SK-N-SH (cell line): ENCODE measurements around the gene CELF2. TPM values are rescaled to one million over a fixed set of nuclear protein-coding genes. Genes with fewer than 3 reads are reported as not detected.

ENCODE experiments used
- CTCF ChIA-PET: fragments of 300-600, 350-600 bp; formaldehyde crosslinking; extraction: SDS; loops from one replicate; lab custom pipeline; 2021; lab: Yijun Ruan, JAX
- POLR2A ChIA-PET: fragments of 350-600 bp; sonication (Branson Sonifier 250); formaldehyde crosslinking; extraction: SDS; loops from one replicate; lab custom pipeline; 2020; ENCODE audit warnings: antibody characterized with exemption, inconsistent platforms; lab: Yijun Ruan, JAX
- DNase-seq: peaks from one replicate; pipeline ENCODE4 v3.0.0; 2012
- H2AFZ ChIP-seq: fragments of 200-600 bp; sonication (generic); 2 replicates; pipeline ENCODE4 v1.8.1; 2016; ENCODE audit warnings: antibody characterized with exemption, mild to moderate bottlenecking, low read depth
- H3F3A ChIP-seq: fragments of 200-600 bp; sonication (generic); replicated peaks from 2 replicates; pipeline ENCODE3; 2016; ENCODE audit warnings: antibody characterized with exemption, mild to moderate bottlenecking; ENCODE audit not compliant: insufficient read depth
- H3K27ac ChIP-seq, 2 experiments: fragments of 200-500 bp in 1 of 2; fragments of 200-600 bp in 1 of 2; sonication (Bioruptor generic) in 1 of 2; sonication (generic), shearing (Covaris generic) in 1 of 2; 2 replicates each; pipeline versions ENCODE4 v1.5.1 to v1.6.1; 2014 to 2016; ENCODE audit warnings: low read depth in 2 of 2, inconsistent platforms in 1 of 2, low read length in 1 of 2, mild to moderate bottlenecking in 1 of 2, mixed read lengths in 1 of 2
- H3K27me3 ChIP-seq: fragments of 200-600 bp; sonication (generic), shearing (Covaris generic); 2 replicates; pipeline ENCODE4 v1.6.1; 2016; ENCODE audit warnings: mixed run types; ENCODE audit not compliant: insufficient read depth
- H3K36me3 ChIP-seq, 2 experiments: fragments of 200-500 bp in 1 of 2; fragments of 200-600 bp in 1 of 2; sonication (Bioruptor generic) in 1 of 2; sonication (generic) in 1 of 2; replicated peaks in 1 of 2; 2 replicates each; pipeline versions ENCODE3 to v1.5.1; 2014 to 2016; ENCODE audit warnings: low read length in 1 of 2, mild to moderate bottlenecking in 1 of 2; ENCODE audit not compliant: insufficient read depth in 2 of 2, control insufficient read depth in 1 of 2
- H3K4me1 ChIP-seq, 2 experiments: fragments of 200-500 bp in 1 of 2; fragments of 200-600 bp in 1 of 2; sonication (Bioruptor generic) in 1 of 2; sonication (generic), shearing (Covaris generic) in 1 of 2; 2 replicates each; pipeline versions ENCODE4 v1.5.1 to v1.6.1; 2014 to 2016; ENCODE audit warnings: low read depth in 1 of 2, low read length in 1 of 2, mixed run types in 1 of 2; ENCODE audit not compliant: insufficient read depth in 2 of 2, control insufficient read depth in 1 of 2
- H3K4me2 ChIP-seq: fragments of 200-600 bp; sonication (generic), shearing (Covaris generic); 2 replicates; pipeline ENCODE4 v1.6.1; 2017; ENCODE audit warnings: mixed run types
- H3K4me3 ChIP-seq, 2 experiments: fragments of 200-500 bp in 1 of 2; fragments of 200-600 bp in 1 of 2; sonication (Bioruptor generic) in 1 of 2; sonication (generic), shearing (Covaris generic) in 1 of 2; 2 replicates each; pipeline versions ENCODE4 v1.5.1 to v1.8.1; 2014 to 2016; ENCODE audit warnings: low read depth in 2 of 2, inconsistent platforms in 1 of 2, low read length in 1 of 2, mild to moderate bottlenecking in 1 of 2, mixed read lengths in 1 of 2, moderate library complexity in 1 of 2
- H3K79me2 ChIP-seq: fragments of 200-600 bp; sonication (generic); 2 replicates; pipeline ENCODE4 v1.8.1; 2017; ENCODE audit warnings: mild to moderate bottlenecking; ENCODE audit not compliant: insufficient read depth
- H3K9ac ChIP-seq: fragments of 200-600 bp; sonication (generic); 2 replicates; pipeline ENCODE4 v1.6.1; 2017; ENCODE audit warnings: mixed run types
- H3K9me2 ChIP-seq: fragments of 200-600 bp; sonication (generic); 2 replicates; pipeline ENCODE4 v1.6.1; 2017; ENCODE audit warnings: mixed run types
- H3K9me3 ChIP-seq: fragments of 200-600 bp; sonication (generic); 2 replicates; pipeline ENCODE4 v1.6.1; 2017; ENCODE audit warnings: mixed run types, mild to moderate bottlenecking, moderate library complexity
- H4K20me1 ChIP-seq: fragments of 200-600 bp; sonication (generic); 2 replicates; pipeline ENCODE4 v1.6.1; 2017; ENCODE audit warnings: mild to moderate bottlenecking, mixed run types; ENCODE audit not compliant: insufficient read depth
- CTCF ChIP-seq: fragments of 200-600 bp; sonication (generic); IDR thresholded peaks from 2 replicates; pipeline ENCODE4 v1.6.1; 2017; ENCODE audit warnings: antibody characterized with exemption, mild to moderate bottlenecking, moderate library complexity
- ELF1 ChIP-seq: IDR thresholded peaks from 2 replicates; pipeline ENCODE4 v1.4.0; 2012
- EP300 ChIP-seq, 2 experiments: IDR thresholded peaks; 2 replicates each; pipeline versions ENCODE4 v1.4.0 to v1.6.1; 2012; ENCODE audit warnings: borderline replicate concordance in 1 of 2, low read depth in 1 of 2, low read length in 1 of 2
- EZH2phosphoT487 ChIP-seq: fragments of 200-600 bp; sonication (generic); IDR thresholded peaks from 2 replicates; pipeline ENCODE4 v1.6.1; 2017; ENCODE audit warnings: low read depth, mixed run types, mild to moderate bottlenecking, antibody characterized with exemption, moderate library complexity, borderline replicate concordance
- FOXJ3 ChIP-seq: sonication (generic); formaldehyde crosslinking; IDR thresholded peaks from 2 replicates; pipeline ENCODE4 v1.5.1; 2020; ENCODE audit warnings: mild to moderate bottlenecking, missing genetic modification reagents
- IRF3 ChIP-seq: fragments of 150-350 bp; IDR thresholded peaks from 2 replicates; pipeline ENCODE4 v1.6.1; 2016; ENCODE audit warnings: mild to moderate bottlenecking, low read depth, low read length
- JUND ChIP-seq: IDR thresholded peaks from 2 replicates; pipeline ENCODE4 v1.4.0; 2012
- MAX ChIP-seq: IDR thresholded peaks from 2 replicates; pipeline ENCODE4 v1.4.0; 2012; ENCODE audit warnings: low read depth
- MEF2A ChIP-seq: IDR thresholded peaks from 2 replicates; pipeline ENCODE4 v1.4.0; 2012; ENCODE audit warnings: low read depth, borderline replicate concordance
- MXI1 ChIP-seq: IDR thresholded peaks from 2 replicates; pipeline ENCODE4 v1.6.1; 2012; ENCODE audit warnings: mild to moderate bottlenecking, low read depth, low read length, improper control_type of control experiment
- NFIC ChIP-seq: IDR thresholded peaks from 2 replicates; pipeline ENCODE4 v1.4.0; 2012; ENCODE audit warnings: borderline replicate concordance
- PBX3 ChIP-seq: IDR thresholded peaks from 2 replicates; pipeline ENCODE4; 2012
- POLR2AphosphoS5 ChIP-seq: IDR thresholded peaks from 2 replicates; pipeline ENCODE4 v1.6.1; 2012; ENCODE audit warnings: low read depth, low read length
- RAD21 ChIP-seq: IDR thresholded peaks from 2 replicates; pipeline ENCODE4 v1.6.1; 2012; ENCODE audit warnings: mild to moderate bottlenecking, low read length
- RXRA ChIP-seq: IDR thresholded peaks from 2 replicates; pipeline ENCODE4 v1.4.0; 2012; ENCODE audit warnings: low read depth, mild to moderate bottlenecking, borderline replicate concordance
- TAF1 ChIP-seq: IDR thresholded peaks from 2 replicates; pipeline ENCODE4 v1.6.1; 2012; ENCODE audit warnings: low read depth, mild to moderate bottlenecking, low read length, moderate library complexity, borderline replicate concordance
- TCF12 ChIP-seq: IDR thresholded peaks from 2 replicates; pipeline ENCODE4 v1.4.0; 2012
- TEAD4 ChIP-seq: IDR thresholded peaks from 2 replicates; pipeline ENCODE4 v1.4.0; 2012; ENCODE audit warnings: mild to moderate bottlenecking, borderline replicate concordance; ENCODE audit not compliant: insufficient read depth
- USF1 ChIP-seq: IDR thresholded peaks from 2 replicates; pipeline ENCODE4 v1.4.0; 2012; ENCODE audit warnings: low read depth, borderline replicate concordance
- USF2 ChIP-seq: fragments of 150-350 bp; IDR thresholded peaks from 2 replicates; pipeline ENCODE4 v1.6.1; 2017; ENCODE audit warnings: antibody characterized with exemption, low read length, low read depth, borderline replicate concordance
- WGBS: methylation state at CpG from one replicate; pipeline ENCODE4 v1.1.6; 2017; ENCODE audit warnings: low lambda C conversion rate; 5-methylcytosine and 5-hydroxymethylcytosine counted together
- polyA plus RNA-seq, 3 experiments: library from polyadenylated mRNA; depleted of rRNA; stranded (reverse); fragments of >200 nt; gene quantifications; 2 replicates each; pipeline ENCODE4 v1.2.3, GENCODE V29; 2012

CELF2 gene
- polyA plus RNA-seq, 1 of the 3 experiments (the other 2 are of a cell fraction): 0.03 TPM

- Histone ChIP-seq H3K79me2 (no peaks in the 10 kb centered on the region), H2AFZ (no peak overlapping the region), H3K9me3 (no peaks in the 10 kb centered on the region), H3K4me1 (no peaks in the 10 kb centered on the region; a peak in 1 of 4 replicates), H3K27ac (no peak overlapping the region), H3K36me3 (no peaks in the 10 kb centered on the region), H3K9ac (no peak overlapping the region), H3K27me3 (no peaks in the 10 kb centered on the region), H4K20me1 (no peaks in the 10 kb centered on the region), H3K9me2 (no peaks in the 10 kb centered on the region), H3F3A (no peaks in the 10 kb centered on the region), H3K4me2 (no peak overlapping the region), H3K4me3 (no peak overlapping the region)
- no peak for DNase-seq
- TF ChIP-seq RXRA (no peak), PBX3 (no peak), POLR2AphosphoS5 (no peak), USF2 (no peak), RAD21 (no peak), FOXJ3 (no peak), TAF1 (no peak), EZH2phosphoT487 (no peak), CTCF (no peak), MEF2A (no peak), JUND (no peak), USF1 (no peak), ELF1 (no peak), EP300 (IDR thresholded peaks at IDR 0.05; ENCODE audit: borderline replicate concordance in 1 of 2, low read depth in 1 of 2, low read length in 1 of 2) (no peak), MXI1 (no peak), NFIC (no peak), TCF12 (no peak), MAX (no peak), IRF3 (no peak), TEAD4 (no peak)
- CTCF ChIA-PET: no interaction called here
- WGBS: 48% methylated on average over 5 of the region's 5 CpGs
- POLR2A ChIA-PET: no interaction called here
Observed at GRCh38 chr10:11158080-11158479, 140.4 kb downstream of the CELF2 start.
